Liver (tissue), 3 donors: ENCODE data around the gene TBC1D1.

Source experiments
- ATF3 ChIP-seq: IDR thresholded peaks from 2 replicates; pipeline ENCODE4 v1.6.1; 2016; ENCODE audit warnings: antibody characterized with exemption
- CTCF ChIP-seq: fragments of 150-350 bp; IDR thresholded peaks from 2 replicates; pipeline ENCODE4 v1.5.1; 2017; ENCODE audit warnings: improper control_type of control experiment, low read depth, low read length; ENCODE audit not compliant: missing input control
- FOXA1 ChIP-seq: IDR thresholded peaks from 2 replicates; pipeline ENCODE4 v1.6.1; 2016; ENCODE audit warnings: antibody characterized with exemption
- HNF4A ChIP-seq, 2 donors: conservative IDR thresholded peaks; 2 replicates each; pipeline ENCODE4 v1.6.1; 2016; ENCODE audit warnings: antibody characterized with exemption in 2 of 2, mild to moderate bottlenecking in 2 of 2
- JUND ChIP-seq, 2 donors: IDR thresholded peaks; 2 replicates each; pipeline ENCODE4 v1.6.1; 2016; ENCODE audit warnings: antibody characterized with exemption in 2 of 2
- MAX ChIP-seq: IDR thresholded peaks from 2 replicates; pipeline ENCODE4 v1.6.1; 2016; ENCODE audit warnings: antibody characterized with exemption
- RAD21 ChIP-seq, 2 donors: IDR thresholded peaks; 2 replicates each; pipeline ENCODE4 v1.6.1; 2016; ENCODE audit warnings: antibody characterized with exemption in 2 of 2, mild to moderate bottlenecking in 2 of 2
- REST ChIP-seq: IDR thresholded peaks from 2 replicates; pipeline ENCODE4 v1.6.1; 2016; ENCODE audit warnings: antibody characterized with exemption, mild to moderate bottlenecking
- RXRA ChIP-seq, 2 donors: IDR thresholded peaks; 2 replicates each; pipeline ENCODE4 v1.6.1; 2017 to 2018; ENCODE audit warnings: antibody characterized with exemption in 2 of 2, mild to moderate bottlenecking in 1 of 2
- SP1 ChIP-seq: IDR thresholded peaks from 2 replicates; pipeline ENCODE4 v1.6.1; 2018; ENCODE audit warnings: antibody characterized with exemption, mild to moderate bottlenecking
- TAF1 ChIP-seq: conservative IDR thresholded peaks from 2 replicates; pipeline ENCODE4 v1.6.1; 2016; ENCODE audit warnings: antibody characterized with exemption, mild to moderate bottlenecking
- YY1 ChIP-seq: IDR thresholded peaks from 2 replicates; pipeline ENCODE4 v1.6.1; 2016; ENCODE audit warnings: antibody characterized with exemption, mild to moderate bottlenecking
- donor health status: healthy.
- donor health status: healthy.

- TF ChIP-seq CTCF = no peak
- no peak for TF ChIP-seq REST
- no peak for TF ChIP-seq TAF1
- no peak for TF ChIP-seq MAX
- TF ChIP-seq SP1 = no peak
- no peak for TF ChIP-seq ATF3
- TF ChIP-seq RAD21 (IDR thresholded peaks at IDR 0.05) = no peak
- TF ChIP-seq RXRA (IDR thresholded peaks at IDR 0.05) = no peak
- TF ChIP-seq JUND (IDR thresholded peaks at IDR 0.05) = no peak
- no peak for TF ChIP-seq YY1
- TF ChIP-seq HNF4A (conservative IDR thresholded peaks at IDR 0.05) = no peak
- TF ChIP-seq FOXA1 = no peak
Measured at GRCh38 chr4:38088321-38088720, 197.4 kb downstream of the TBC1D1 start.
